H1 (cell line): Measurements from ENCODE around the gene KCNK7. TPM values are rescaled to one million over a fixed set of nuclear protein-coding genes. Genes with fewer than 3 reads are reported as not detected.

Experiments used
- BACH1 ChIP-seq: IDR thresholded peaks from 2 replicates; pipeline ENCODE4 v1.6.1; 2012; ENCODE audit warnings: low read length, improper control_type of control experiment
- CREB1 ChIP-seq: IDR thresholded peaks from 2 replicates; pipeline ENCODE4 v1.6.1; 2012; ENCODE audit warnings: inconsistent platforms
- CTBP2 ChIP-seq: IDR thresholded peaks from 2 replicates; pipeline ENCODE4 v1.7.0; 2011; ENCODE audit warnings: borderline replicate concordance, mild to moderate bottlenecking, moderate library complexity, mixed read lengths, low read length; ENCODE audit not compliant: insufficient read depth, insufficient read length
- HDAC2 ChIP-seq, 2 experiments: fragments of 300-600 bp in 1 of 2; sonication (generic) in 1 of 2; IDR thresholded peaks; 2 replicates each; pipeline ENCODE4 v1.6.1; 2011 to 2012; ENCODE audit warnings: low read depth in 2 of 2, low read length in 2 of 2, mild to moderate bottlenecking in 2 of 2, moderate library complexity in 2 of 2, borderline replicate concordance in 1 of 2, inconsistent platforms in 1 of 2
- KDM1A ChIP-seq: fragments of 200-600, 300-600 bp; sonication (generic); IDR thresholded peaks from 2 replicates; pipeline ENCODE4 v1.7.1; 2016; ENCODE audit warnings: mild to moderate bottlenecking, low read length, borderline replicate concordance
- MAFK ChIP-seq: IDR thresholded peaks from 2 replicates; pipeline ENCODE4 v1.6.1; 2012; ENCODE audit warnings: low read depth, mild to moderate bottlenecking, improper control_type of control experiment, low read length
- NRF1 ChIP-seq: IDR thresholded peaks from 2 replicates; pipeline ENCODE4 v1.6.1; 2011; ENCODE audit warnings: mild to moderate bottlenecking, low read depth, low read length, improper control_type of control experiment
- POLR2A ChIP-seq, 2 experiments: IDR thresholded peaks; 1 replicate in 1 of 2; 2 replicates in 1 of 2; pipeline ENCODE4 v1.6.1; 2011; ENCODE audit warnings: low read depth in 2 of 2, low read length in 2 of 2, mild to moderate bottlenecking in 2 of 2; ENCODE audit errors: control extremely low read depth in 1 of 2
- RNF2 ChIP-seq: fragments of 200-900, 300-1000 bp; sonication (generic); IDR thresholded peaks from 2 replicates; pipeline ENCODE4 v1.7.1; 2016; ENCODE audit warnings: borderline replicate concordance, low read depth, mild to moderate bottlenecking, antibody characterized with exemption, low read length; ENCODE audit not compliant: poor library complexity, severe bottlenecking; ENCODE audit errors: missing control alignments
- SAP30 ChIP-seq: fragments of 300-600 bp; sonication (generic); IDR thresholded peaks from 2 replicates; pipeline ENCODE4 v1.7.1; 2012; ENCODE audit warnings: low read length, moderate library complexity, mild to moderate bottlenecking, inconsistent platforms; ENCODE audit not compliant: insufficient read depth, insufficient replicate concordance
- SRF ChIP-seq: IDR thresholded peaks from 2 replicates; pipeline ENCODE4 v1.6.1; 2011; ENCODE audit warnings: mild to moderate bottlenecking, low read depth, low read length, moderate library complexity
- TAF1 ChIP-seq: IDR thresholded peaks from 2 replicates; pipeline ENCODE4 v1.6.1; 2011; ENCODE audit warnings: mild to moderate bottlenecking, low read depth, low read length
- TAF7 ChIP-seq: optimal IDR thresholded peaks from 2 replicates; pipeline ENCODE3; 2011; ENCODE audit warnings: low read depth, mild to moderate bottlenecking, inconsistent platforms, low read length, moderate library complexity, borderline replicate concordance
- TEAD4 ChIP-seq: IDR thresholded peaks from 2 replicates; pipeline ENCODE4 v1.6.1; 2012; ENCODE audit warnings: low read depth, low read length, inconsistent platforms, mixed read lengths
- USF2 ChIP-seq: IDR thresholded peaks from 2 replicates; pipeline ENCODE4 v1.6.1; 2011; ENCODE audit warnings: low read length, improper control_type of control experiment
- YY1 ChIP-seq: IDR thresholded peaks from 2 replicates; pipeline ENCODE4 v1.6.1; 2011; ENCODE audit warnings: low read depth, mild to moderate bottlenecking, low read length
- ZNF274 ChIP-seq: IDR thresholded peaks from 2 replicates; pipeline ENCODE4 v1.7.0; 2012; ENCODE audit warnings: low read length, borderline replicate concordance; ENCODE audit errors: extremely low read depth
- polyA plus RNA-seq, 7 experiments: library from polyadenylated mRNA; depleted of rRNA in 3 of 7; stranded (reverse) in 5 of 7; unstranded in 2 of 7; fragments of >200 nt in 5 of 7; fragments of 200-250 nt in 2 of 7; gene quantifications; 1 replicate in 5 of 7; 2 replicates in 1 of 7; 4 replicates in 1 of 7; pipeline versions ENCODE4 v1.2.1 to v1.2.3, GENCODE V29; 2011 to 2013; ENCODE audit warnings: missing spikeins in 2 of 7, mixed read lengths in 2 of 7
- total RNA-seq: library from RNA; stranded (reverse); fragmentation: NEBNext Ultra II Directional; extraction: Animal tissue kit (Norgen Biotek cat#: 25700); gene quantifications from 2 replicates; pipeline ENCODE4 v1.2.1, GENCODE V29; 2021
- TF ChIP-seq, protein P1 (sequence below): IDR thresholded peaks from 2 replicates; pipeline ENCODE4 v1.6.1; 2012; ENCODE audit warnings: low read length, inconsistent platforms
- TF ChIP-seq, protein P2 (sequence below): IDR thresholded peaks from 2 replicates; pipeline ENCODE4 v1.6.1; 2011; ENCODE audit warnings: low read depth, mild to moderate bottlenecking, low read length; ENCODE audit not compliant: insufficient read depth

KCNK7 gene
- total and polyA plus RNA-seq, 2 of the 8 experiments (the other 6 are each of a cell fraction or from before 2014, with no cell fraction given), result 0.74 to 1.0 TPM

DNA sequence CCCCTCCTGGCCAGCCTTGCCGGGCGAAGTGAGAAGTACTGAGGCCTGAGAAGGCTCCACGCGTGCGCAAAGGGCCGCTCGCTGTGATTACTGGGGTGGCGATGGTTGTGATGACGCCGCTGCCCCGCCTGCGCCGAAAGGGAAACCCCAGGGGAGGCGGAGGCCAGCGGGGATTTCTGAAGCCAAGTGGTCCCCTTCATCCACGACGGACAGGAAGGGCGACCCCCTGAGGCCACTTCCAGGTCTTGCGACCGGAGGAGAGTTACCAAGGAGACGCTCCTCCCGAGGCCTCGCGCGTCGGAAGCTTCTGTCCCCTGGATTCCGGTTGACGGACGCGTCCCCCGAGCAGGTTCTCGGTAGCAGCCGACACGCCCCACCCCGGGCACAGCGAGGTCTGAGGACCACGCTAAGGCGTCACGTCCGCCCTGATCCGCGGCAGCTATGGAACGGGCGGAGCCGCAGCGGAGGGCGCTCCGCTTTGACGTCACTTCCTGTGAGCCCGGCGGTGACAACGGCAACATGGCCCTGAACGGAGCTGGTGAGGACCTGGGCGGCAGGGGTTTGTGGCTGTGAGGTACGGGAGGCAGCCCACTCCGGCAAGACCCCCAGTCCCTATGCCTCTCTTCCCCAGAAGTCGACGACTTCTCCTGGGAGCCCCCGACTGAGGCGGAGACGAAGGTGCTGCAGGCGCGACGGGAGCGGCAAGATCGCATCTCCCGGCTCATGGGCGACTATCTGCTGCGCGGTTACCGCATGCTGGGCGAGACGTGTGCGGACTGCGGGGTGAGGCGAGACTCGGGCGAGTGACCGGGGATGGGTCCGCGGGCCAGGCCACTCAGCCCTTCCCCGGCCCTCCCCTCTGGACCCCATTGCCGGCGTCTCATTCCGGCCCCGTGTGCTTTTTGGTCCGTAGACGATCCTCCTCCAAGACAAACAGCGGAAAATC is 25.4 kb downstream of the KCNK7 start, which contains the start of gene ZNRD2 (continued):
- TF ChIP-seq NRF1 (no peak), USF2 (no peak), BACH1 (peak; percentile 53), RNF2 (no peak), CTBP2 (no peak), TEAD4 (no peak), HDAC2 (IDR thresholded peaks at IDR 0.05; ENCODE audit: borderline replicate concordance in 1 of 2, low read depth in 2 of 2, low read length in 2 of 2) (0 out of 4 replicates have a peak, but pooled peaks of 1 of the 2 experiments have one; percentile 49), POLR2A (IDR thresholded peaks at IDR 0.05; ENCODE audit: control extremely low read depth in 1 of 2, low read depth in 2 of 2, low read length in 2 of 2) (peak in 1 of 2 experiments; percentile 80; a peak in 2 of 3 replicates), MAFK (no peak), CREB1 (peak; percentile 99), TAF7 (no peak), SAP30 (peak; percentile 63), TAF1 (peak; percentile 64; the same call in 1 of the 2 replicates), SRF (peak; percentile 78), YY1 (peak; percentile 88), KDM1A (no peak), ZNF274 (no peak)
- TF ChIP-seq, protein P1, sequence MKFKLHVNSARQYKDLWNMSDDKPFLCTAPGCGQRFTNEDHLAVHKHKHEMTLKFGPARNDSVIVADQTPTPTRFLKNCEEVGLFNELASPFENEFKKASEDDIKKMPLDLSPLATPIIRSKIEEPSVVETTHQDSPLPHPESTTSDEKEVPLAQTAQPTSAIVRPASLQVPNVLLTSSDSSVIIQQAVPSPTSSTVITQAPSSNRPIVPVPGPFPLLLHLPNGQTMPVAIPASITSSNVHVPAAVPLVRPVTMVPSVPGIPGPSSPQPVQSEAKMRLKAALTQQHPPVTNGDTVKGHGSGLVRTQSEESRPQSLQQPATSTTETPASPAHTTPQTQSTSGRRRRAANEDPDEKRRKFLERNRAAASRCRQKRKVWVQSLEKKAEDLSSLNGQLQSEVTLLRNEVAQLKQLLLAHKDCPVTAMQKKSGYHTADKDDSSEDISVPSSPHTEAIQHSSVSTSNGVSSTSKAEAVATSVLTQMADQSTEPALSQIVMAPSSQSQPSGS, result no peak; the same call in 1 of the 2 replicates
- TF ChIP-seq, protein P2, sequence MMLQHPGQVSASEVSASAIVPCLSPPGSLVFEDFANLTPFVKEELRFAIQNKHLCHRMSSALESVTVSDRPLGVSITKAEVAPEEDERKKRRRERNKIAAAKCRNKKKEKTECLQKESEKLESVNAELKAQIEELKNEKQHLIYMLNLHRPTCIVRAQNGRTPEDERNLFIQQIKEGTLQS, result peak; percentile 77
